Lung microvascular endothelial cell (primary cell): ENCODE measurements around the gene KCNK16. TPM values are rescaled to one million over a fixed set of nuclear protein-coding genes. Genes with fewer than 3 reads are reported as not detected.

ENCODE experiments used
- DNase-seq, 2 donors: peaks; one replicate each; pipeline versions ENCODE4 v3.0.0 to v3.0.0-alpha.2; 2010; ENCODE audit warnings: low read depth in 2 of 2
- total RNA-seq: library from RNA; depleted of rRNA; stranded (reverse); fragments of >200 nt; gene quantifications from 2 replicates; pipeline ENCODE4 v1.2.1, GENCODE V29; 2014

Gene KCNK16
- not detected in 2 replicates for total RNA-seq

DNA sequence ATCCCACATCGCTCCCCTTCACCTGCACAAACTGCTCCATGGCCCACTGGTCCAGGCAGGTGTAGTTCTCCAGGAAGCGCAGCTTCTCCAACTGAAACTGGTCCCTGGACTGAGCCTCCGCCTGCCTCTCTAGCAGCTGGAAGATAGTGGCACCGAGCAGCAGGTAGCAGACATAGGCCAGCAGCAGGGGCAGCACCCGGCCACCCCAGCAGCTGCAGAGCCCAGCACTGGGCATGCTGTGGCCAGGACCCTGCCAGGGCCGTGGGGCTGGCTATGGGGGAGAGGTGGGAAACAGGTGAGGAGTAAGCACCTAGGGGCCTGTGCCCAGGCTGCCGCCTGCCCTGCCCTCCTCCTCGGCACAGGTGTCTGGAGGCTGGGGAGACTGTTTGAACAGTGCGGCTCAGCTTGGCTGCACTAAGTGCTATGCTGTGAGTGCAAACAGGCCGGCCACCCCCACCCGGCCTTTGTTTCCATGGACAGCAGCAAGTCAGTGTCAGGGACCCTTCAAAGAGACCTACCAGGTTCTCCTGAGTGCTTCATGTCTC, at the start of gene KCNK16:
TSS of gene KCNK16 (minus strand) at position 397 of the 545 bp plus-strand sequence. CDS start at position 235, 162 bp downstream.
- no peak for DNase-seq

GRCh38 chr6:39370390-39370789, 47.9 kb upstream of the KCNK16 start:
- DNase-seq, result no peak

- peak in 1 of 2 donors; percentile 10 for DNase-seq
These were observed 47.5 kb upstream of the KCNK16 start for GRCh38 chr6:39369987-39370386.

GRCh38 chr6:39367700-39368099, 45.2 kb upstream of the KCNK16 start:
- no peak for DNase-seq

DNA sequence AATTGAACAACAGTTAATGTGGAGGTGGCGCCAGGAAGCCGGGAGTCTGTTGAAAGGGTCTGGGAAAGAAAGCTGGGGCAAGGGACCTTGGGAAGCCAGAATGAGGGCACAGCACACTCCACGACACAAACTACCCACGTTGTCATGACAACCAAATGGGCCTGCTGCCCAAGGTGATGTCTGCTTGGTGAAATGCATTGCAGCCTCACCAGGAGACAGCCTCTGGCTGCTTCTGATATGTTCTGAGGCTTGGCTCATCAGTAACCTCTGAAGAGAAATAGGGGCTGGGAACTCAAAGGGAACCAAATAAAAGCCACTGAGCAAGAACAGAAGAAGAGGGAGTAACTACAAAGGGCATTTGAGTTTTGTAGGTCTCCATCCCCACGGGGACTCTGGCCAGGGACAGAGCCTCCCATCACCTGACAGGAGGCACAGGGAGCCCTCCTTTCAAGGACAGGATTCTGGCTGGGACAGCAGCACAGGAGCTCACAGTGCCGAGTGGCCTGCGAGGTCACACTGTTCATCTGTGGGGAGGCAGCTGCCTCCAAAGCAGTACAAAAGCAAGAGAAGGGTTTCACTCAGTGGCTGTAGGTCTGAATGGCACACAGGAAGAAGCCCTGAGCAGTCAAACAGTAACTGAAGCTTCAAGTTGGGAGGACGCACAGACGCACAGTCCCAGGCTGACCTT, 44.6 kb upstream of the KCNK16 start:
- DNase-seq, result no peak

DNA sequence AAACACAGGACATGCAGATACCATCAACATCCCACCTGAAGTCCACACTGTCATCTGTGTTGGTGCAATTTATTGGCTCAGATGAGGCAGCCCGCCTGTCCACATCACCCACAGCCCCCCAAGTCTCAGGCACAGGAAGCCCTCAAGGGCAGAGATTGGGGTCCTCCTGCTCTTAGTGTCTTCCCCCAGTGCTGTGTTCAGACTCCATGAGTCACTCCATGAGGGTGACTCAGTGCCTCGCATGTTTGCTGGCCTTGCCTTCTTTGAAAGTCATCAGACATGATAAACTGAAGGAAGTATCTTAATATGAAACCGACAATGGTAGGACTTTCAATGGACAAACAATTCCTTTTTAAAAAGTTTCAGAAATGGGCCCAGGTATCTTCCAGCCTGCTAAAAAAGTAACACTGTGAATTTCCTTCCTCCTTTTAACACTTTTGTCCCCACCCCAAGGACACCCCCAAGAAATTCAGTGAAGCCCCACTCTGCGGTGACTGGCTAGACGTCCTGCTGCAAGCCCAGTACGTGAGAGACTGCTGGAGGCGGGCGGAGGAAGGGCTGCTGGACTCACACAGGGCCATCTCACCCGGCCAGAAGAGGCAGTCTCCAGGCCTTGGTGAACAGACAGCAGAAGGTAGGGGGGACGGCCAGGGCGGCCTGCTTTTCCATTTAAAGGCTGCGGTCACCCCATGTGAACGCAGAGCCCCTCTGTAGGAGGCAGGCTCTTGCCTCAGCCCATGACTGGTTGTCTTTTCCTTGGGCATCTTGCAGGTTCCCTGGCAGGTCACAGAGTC, 43.0 kb upstream of the KCNK16 start:
- DNase-seq, result peak in 1 of 2 donors; percentile 50

- no peak for DNase-seq
These were observed 40.8 kb upstream of the KCNK16 start for GRCh38 chr6:39363280-39363679.

- DNase-seq, result no peak
These were observed 40.0 kb upstream of the KCNK16 start for GRCh38 chr6:39362487-39362865.

GRCh38 chr6:39361657-39362486, 39.4 kb upstream of the KCNK16 start:
- peak; percentile 71 to 73 for DNase-seq

DNA sequence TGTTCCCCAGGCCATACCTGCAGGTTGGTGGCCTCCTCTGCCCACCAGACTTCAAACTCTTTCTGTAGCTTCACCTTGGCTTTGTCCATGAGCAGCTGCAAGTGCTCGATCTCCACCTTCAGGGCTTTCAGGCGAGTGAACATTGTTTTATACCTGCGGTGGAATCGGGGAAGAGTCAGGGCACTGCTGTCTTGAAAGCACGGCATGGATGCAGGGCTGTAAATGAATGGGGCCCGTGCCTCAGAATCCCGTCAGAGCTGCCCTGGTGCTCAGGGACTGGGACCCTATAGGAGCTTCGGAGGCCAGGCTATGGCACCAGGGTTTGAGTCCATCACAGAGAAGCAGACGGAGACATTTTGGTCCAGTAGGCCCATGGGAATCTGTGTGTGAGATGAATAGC, 37.9 kb upstream of the KCNK16 start:
- no peak for DNase-seq

GRCh38 chr6:39357998-39358686, 35.6 kb upstream of the KCNK16 start:
- peak; percentile 56 to 86 for DNase-seq

DNA sequence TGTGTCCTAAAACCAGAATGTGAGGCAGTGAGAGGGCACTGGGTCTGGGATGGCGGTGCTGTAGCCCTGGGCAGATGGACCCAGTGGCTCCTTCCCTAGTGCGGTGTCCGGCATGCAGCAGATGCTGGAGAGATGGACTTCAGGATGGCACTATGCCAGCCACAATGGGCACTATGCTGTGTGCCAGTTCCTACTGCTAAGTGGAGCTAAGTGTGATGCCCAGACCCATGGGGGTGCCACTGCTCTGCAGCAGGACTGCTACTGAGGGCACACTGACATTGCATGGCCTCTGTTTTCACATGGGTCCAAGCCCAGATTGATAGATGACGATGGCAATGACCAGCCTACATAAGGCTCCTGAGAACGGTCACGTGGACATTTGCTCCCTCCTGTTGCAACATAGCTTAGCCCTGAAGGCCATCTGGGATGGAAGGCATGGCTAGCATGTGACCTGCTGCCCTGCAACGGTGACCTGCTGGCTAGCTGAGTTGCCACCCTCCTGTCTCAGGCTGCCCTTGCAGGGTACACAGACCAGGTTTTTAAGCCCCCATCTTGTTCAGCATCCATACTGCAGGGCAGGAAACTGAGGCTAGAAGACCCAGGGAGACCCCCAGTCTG, 31.3 kb upstream of the KCNK16 start:
- no peak for DNase-seq

GRCh38 chr6:39350723-39351505, 28.4 kb upstream of the KCNK16 start:
- DNase-seq, result no peak

DNA sequence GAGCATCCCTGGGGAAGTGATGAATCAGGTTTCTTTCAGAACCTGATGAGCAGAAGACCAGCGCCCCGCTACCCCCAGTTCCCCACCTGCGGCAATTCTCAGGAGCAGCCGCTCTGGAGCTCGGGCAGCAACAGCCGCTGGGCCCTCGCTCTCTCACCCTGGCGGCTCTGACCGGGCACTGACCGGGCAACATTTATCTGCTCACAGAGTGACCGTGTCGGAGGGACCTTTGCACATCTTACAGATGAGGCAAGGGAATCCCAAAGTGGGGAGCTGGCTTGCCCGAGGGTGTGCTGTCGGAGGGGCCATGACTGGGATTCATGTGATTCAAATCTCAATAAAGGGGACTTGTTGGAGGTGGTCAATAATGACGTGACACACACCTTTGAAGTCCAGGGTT, 26.2 kb upstream of the KCNK16 start:
- DNase-seq, result no peak

- peak; percentile 60 to 68 for DNase-seq
These were observed 25.5 kb upstream of the KCNK16 start for GRCh38 chr6:39347906-39348585.

GRCh38 chr6:39347206-39347605, 24.7 kb upstream of the KCNK16 start:
- no peak for DNase-seq

DNA sequence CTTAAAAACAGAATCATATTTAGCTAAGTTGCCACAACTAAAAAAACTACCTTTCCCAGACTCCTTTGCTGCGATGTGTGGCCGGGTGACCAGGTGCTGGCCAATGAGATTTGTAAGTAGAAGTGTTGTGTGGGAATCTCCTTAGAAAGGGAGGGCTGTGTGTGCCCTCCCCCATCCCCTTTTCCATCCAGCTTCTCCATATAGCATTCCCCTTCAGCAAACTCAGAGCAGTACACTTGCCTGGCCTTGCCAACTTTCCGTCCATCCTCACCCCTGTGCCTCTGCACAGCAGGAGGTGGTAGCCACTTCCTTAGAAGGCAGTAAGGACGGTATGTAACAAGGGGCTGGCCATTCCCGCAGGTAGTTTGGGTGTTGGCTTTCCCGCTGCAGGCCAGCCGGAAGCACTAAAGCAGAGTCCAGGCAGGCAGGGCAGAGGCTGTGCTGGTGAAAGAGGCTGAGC, 22.3 kb upstream of the KCNK16 start:
- peak in 1 of 2 donors; percentile 18 for DNase-seq

DNA sequence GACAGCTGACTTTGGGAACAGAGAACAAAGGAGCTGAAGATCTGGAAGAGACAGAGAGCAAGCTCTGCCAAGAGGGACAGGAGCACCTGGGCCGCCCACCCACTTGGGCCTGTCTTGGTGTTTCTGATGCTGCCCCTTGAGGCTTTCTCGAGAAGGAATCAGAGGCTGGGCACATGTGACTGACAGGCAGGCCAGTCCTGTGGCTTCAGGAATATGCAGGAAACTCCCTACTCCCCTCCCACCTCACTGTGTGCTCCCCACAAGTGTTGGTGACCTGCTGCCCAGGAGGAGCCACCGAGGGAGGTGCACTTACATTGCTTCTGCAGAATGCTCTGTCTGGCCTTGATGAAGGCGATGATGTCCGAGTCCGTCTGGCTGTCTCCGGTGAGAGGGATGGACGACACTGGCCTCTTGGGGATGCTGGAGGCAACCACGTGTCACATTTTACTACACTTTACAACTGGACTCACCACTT, 20.9 kb upstream of the KCNK16 start:
- DNase-seq, result no peak
